Tibial artery (tissue), 4 donors: ENCODE results near the gene IFT74.
"Not testable (repeated sequence)": the region's sequence is repeated elsewhere in the genome, so short reads cannot be mapped to it uniquely, and the experiment has no call there.

Experiments
- DNase-seq, 2 donors: peaks; one replicate each; pipeline ENCODE4 v3.0.0-alpha.2; 2019
- H3K27ac ChIP-seq, 2 donors: fragments of 200-600 bp; sonication (generic) in 1 of 2; 1 replicate in 1 of 2; 2 replicates in 1 of 2; pipeline ENCODE4 v1.5.1; 2018 to 2019; ENCODE audit warnings: mild to moderate bottlenecking in 1 of 2
- H3K27me3 ChIP-seq, 2 donors: fragments of 200-600 bp; sonication (generic) in 1 of 2; one replicate each; pipeline versions ENCODE4 v1.5.1 to v1.6.0; 2016 to 2019
- H3K36me3 ChIP-seq, 3 donors: fragments of 200-600 bp; sonication (generic) in 2 of 3; one replicate each; pipeline ENCODE4 v1.5.1; 2016 to 2019; ENCODE audit warnings: mild to moderate bottlenecking in 2 of 3
- H3K4me1 ChIP-seq, 4 donors: fragments of 200-600 bp; sonication (generic) in 2 of 4; 1 replicate in 3 of 4; 2 replicates in 1 of 4; pipeline ENCODE4 v1.5.1; 2016 to 2019
- H3K4me3 ChIP-seq, 2 donors: fragments of 200-600 bp; sonication (generic) in 1 of 2; 1 replicate in 1 of 2; 2 replicates in 1 of 2; pipeline ENCODE4 v1.5.1; 2018 to 2019; ENCODE audit warnings: mild to moderate bottlenecking in 2 of 2
- H3K9me3 ChIP-seq, 3 donors: fragments of 200-600 bp; sonication (generic) in 1 of 3; one replicate each; pipeline ENCODE4 v1.5.1; 2016 to 2019
- CTCF ChIP-seq, 2 experiments: fragments of 200-600 bp in 1 of 2; fragments of 450-650 bp in 1 of 2; IDR thresholded peaks; one replicate each; pipeline ENCODE4 v1.5.1; 2017 to 2019; ENCODE audit warnings: antibody characterized with exemption in 2 of 2, mild to moderate bottlenecking in 1 of 2, moderate library complexity in 1 of 2
- intact Hi-C: fragments of 100-400 bp; cut with DNase I; formaldehyde crosslinking; loops from one replicate; pipeline ENCODE4 v1.15.0; 2023; ENCODE audit warnings: low total_unique reads

The IFT74 gene

GRCh38 chr9:27088981-27089380 lies 132.8 kb downstream of the IFT74 start:
- peaks cover 0 to 11% (median 4%) of the 10 kb centered on the region in 4 donors for H3K4me1 ChIP-seq
- intact Hi-C loops, result no loop called here
- no peaks in the 10 kb centered on the region for H3K27me3 ChIP-seq

GRCh38 chr9:27089706-27090105 lies 133.5 kb downstream of the IFT74 start:
- DNase-seq, result no peak
- TF ChIP-seq CTCF (IDR thresholded peaks at IDR 0.05), result no peak

More at GRCh38 chr9:27088981-27089380, 132.8 kb downstream of the IFT74 start:
- no peaks in the 10 kb centered on the region for H3K9me3 ChIP-seq
- TF ChIP-seq CTCF (IDR thresholded peaks at IDR 0.05), result no peak
- no peaks in the 10 kb centered on the region for H3K36me3 ChIP-seq
- no peak for DNase-seq
- H3K27ac ChIP-seq, result no peak overlapping the region
- H3K4me3 ChIP-seq, result no peak overlapping the region

GRCh38 chr9:27090231-27090630 lies 134.0 kb downstream of the IFT74 start:
- H3K27me3 ChIP-seq, result no peaks in the 10 kb centered on the region
- TF ChIP-seq CTCF (IDR thresholded peaks at IDR 0.05), result no peak
- no peak for DNase-seq
- no peaks in the 10 kb centered on the region for H3K36me3 ChIP-seq
- H3K4me3 ChIP-seq, result no peak overlapping the region
- H3K9me3 ChIP-seq, result no peaks in the 10 kb centered on the region
- intact Hi-C loops, result no loop called here
- H3K4me1 ChIP-seq, result peaks cover 0 to 20% (median 4%) of the 10 kb centered on the region in 4 donors
- no peak overlapping the region for H3K27ac ChIP-seq

More at GRCh38 chr9:27089706-27090105, 133.5 kb downstream of the IFT74 start:
- Histone ChIP-seq H3K4me3 (no peak overlapping the region), H3K9me3 (no peaks in the 10 kb centered on the region), H3K27ac (no peak overlapping the region), H3K36me3 (no peaks in the 10 kb centered on the region), H3K4me1 (peaks cover 0 to 15% (median 4%) of the 10 kb centered on the region in 4 donors), H3K27me3 (no peaks in the 10 kb centered on the region)
- intact Hi-C loops, result no loop called here

GRCh38 chr9:27090711-27091110 lies 134.5 kb downstream of the IFT74 start:
- Histone ChIP-seq H3K27me3 (no peaks in the 10 kb centered on the region), H3K4me1 (peaks cover 0 to 20% (median 4%) of the 10 kb centered on the region in 4 donors), H3K27ac (no peak overlapping the region), H3K9me3 (no peaks in the 10 kb centered on the region), H3K36me3 (no peaks in the 10 kb centered on the region), H3K4me3 (no peak overlapping the region)
- intact Hi-C loops, result no loop called here
- DNase-seq, result no peak
- TF ChIP-seq CTCF (IDR thresholded peaks at IDR 0.05), result no peak

GRCh38 chr9:27092496-27092895 lies 136.3 kb downstream of the IFT74 start:
- H3K9me3 ChIP-seq, H3K27ac ChIP-seq, H3K36me3 ChIP-seq, H3K27me3 ChIP-seq, intact Hi-C loops, DNase-seq, H3K4me3 ChIP-seq: not testable (repeated sequence)
- peaks cover 0 to 11% (median 3%) of the 10 kb centered on the region in 4 donors for H3K4me1 ChIP-seq

GRCh38 chr9:27093384-27094067 lies 137.3 kb downstream of the IFT74 start:
- intact Hi-C loops, H3K27ac ChIP-seq, H3K9me3 ChIP-seq, H3K4me1 ChIP-seq, DNase-seq, H3K27me3 ChIP-seq, H3K36me3 ChIP-seq, H3K4me3 ChIP-seq: not testable (repeated sequence)
